Inferior parietal cortex (tissue), 1 donor: ENCODE measurements around the gene FRMD3.
"Not testable (repeated sequence)": the region's sequence is repeated elsewhere in the genome, so short reads cannot be mapped to it uniquely, and the experiment has no call there.

Source experiments
- DNase-seq: peaks from one replicate; pipeline ENCODE4 v3.0.0-alpha.2; 2016; ENCODE audit errors: extremely low spot score

FRMD3 gene

GRCh38 chr9:83523684-83524083 lies 14.5 kb downstream of the FRMD3 start:
- no peak for DNase-seq

- no peak for DNase-seq
These were observed 16.8 kb downstream of the FRMD3 start for GRCh38 chr9:83521411-83521810.

DNA sequence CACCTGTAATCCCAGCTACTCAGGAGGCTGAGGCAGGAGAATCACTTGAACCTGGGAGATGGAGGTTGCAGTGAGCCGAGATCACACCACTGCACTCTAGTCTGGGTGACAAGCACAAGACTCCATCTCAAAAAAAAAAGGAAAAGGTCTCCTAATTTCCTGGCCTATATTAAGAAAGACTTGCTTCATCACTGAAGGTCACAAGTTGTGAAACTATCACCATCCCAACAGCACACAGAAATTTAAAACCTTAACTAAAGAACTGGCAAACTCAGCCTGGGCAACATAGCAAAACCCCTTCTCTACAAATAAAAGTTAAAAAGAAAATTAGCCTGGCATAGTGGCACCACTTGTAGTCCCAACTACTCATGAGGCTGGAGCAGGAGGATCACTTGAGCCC lies 17.2 kb downstream of the FRMD3 start:
- DNase-seq, result no peak

DNA sequence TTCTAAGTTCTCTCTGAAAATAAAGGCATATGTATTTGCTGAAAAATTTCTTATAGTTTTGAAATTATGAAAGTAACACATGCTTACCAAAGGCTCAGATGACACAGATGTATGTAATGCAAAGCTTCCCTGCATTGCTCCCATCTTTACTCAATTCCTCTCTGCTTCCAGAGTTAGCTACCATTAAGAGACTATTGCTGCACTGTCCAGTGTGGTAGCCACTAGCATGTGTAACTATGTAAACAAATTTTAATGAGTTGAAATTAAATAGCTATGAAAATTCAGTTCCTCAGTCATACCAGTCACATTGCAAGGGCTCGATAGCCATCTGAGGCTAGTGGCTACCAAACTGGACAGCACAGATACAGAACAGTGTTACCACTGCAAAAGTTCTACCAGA lies 17.9 kb downstream of the FRMD3 start:
- no peak for DNase-seq

DNA sequence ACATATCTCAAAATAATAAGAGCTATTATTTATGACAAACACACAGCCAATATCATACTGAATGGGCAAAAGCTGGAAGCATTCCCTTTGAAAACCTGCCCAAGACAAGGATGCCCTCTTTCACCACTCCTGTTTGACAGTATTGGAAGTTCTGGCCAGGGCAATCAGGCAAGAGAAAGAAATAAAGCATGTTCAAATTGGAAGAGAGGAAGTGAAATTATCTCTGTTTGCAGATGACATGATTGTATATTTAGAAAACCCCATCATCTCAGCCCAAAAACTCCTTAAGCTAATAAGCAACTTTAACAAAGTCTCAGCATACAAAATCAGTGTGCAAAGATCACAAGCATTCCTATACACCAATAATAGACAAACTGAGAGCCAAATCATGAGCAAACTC lies 20.2 kb downstream of the FRMD3 start:
- DNase-seq, result not testable (repeated sequence)

DNA sequence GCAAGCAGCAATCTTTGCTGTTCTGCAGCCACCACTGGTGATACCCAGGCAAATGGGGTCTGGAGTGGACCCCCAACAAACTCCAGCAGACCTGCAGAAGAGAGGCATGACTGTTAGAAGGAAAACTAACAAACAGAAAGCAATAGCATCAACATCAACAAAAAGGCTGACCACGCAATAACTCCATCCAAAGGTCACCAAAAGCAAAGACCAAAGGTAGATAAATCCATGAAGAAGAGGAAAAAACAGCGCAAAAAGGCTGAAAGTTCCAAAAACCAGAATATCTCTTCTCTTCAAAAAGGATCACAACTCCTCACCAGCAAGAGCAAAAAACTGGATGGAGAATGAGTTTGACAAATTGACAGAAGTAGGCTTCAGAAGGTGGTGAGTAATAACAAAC lies 23.4 kb downstream of the FRMD3 start:
- DNase-seq, result no peak

DNA sequence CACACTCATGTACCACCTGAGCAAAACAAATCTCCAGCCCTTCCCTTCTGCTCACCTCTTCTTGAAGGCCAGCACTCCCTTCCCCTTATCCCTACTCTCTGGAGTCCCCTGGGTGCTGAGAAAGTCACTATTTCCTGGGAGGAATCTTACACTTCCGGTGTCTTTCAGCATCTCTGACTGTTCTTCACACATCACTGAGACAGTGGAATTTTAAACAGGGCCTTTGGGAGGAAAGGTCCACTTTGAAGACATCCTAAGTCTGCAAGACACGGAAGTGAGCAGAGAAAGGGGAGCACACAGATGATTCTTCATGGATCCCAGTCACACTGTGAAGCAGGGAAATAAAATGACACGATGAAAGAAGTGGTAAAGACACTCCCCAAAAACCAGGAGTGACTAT lies 25.6 kb downstream of the FRMD3 start:
- no peak for DNase-seq

DNA sequence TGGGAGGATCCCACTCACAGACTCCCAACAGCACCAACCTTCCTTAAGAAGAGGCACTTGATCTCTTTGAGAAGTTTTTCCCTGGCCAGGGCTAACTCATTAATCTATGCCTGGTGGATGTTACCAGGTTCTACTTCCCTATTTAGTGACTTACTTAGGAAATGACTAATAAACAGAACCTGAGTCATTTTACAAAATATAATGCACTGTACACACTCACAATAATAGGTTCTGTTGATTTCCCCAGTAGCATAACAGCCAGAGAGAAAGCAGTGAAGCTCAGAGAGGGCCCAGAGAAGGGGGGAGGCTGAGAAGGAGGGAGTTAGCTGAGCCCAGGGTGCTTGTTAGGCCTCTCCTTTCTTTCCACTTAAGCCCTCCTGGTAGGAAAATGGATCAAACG lies 27.1 kb downstream of the FRMD3 start:
- no peak for DNase-seq

DNA sequence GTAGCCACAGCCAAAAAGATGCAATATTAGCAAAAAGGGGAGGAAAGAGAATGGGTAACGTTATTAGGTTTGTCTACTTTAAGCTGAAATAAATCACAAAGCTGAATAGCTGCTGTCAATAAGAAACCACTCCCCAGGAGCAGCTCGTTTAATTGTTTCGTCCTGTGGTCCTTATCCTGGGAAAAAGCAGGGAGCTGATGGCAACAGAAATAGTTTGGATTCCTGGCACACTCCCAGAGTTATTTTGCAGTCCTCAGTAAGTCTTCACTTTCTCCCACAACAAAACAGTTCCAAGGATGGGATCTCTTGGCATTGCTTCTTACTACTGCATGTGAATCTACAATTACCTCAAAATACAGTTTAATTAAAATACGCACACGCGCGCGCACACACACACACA lies 28.8 kb downstream of the FRMD3 start:
- no peak for DNase-seq

- no peak for DNase-seq
These were observed 30.1 kb downstream of the FRMD3 start for GRCh38 chr9:83508067-83508466.

DNA sequence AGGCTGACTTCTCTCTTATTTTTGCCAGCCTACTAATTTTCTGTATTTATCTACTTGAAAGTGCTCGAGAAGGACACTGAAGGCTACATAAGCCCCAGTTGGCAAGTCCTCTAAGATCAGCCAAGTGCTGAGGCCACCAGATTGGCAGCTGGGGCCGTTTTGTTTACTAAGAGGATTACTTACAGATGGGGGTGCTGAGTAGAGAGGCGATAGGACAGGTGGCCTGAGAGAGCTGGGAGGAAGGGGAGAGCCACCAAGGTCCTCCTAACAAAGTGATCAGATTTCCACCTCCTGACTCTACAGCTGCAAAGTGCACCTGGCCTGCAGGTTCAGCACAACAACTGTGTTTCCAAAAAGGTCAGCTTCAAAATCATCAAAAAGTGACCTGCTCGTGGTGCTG lies 32.9 kb downstream of the FRMD3 start:
- DNase-seq, result no peak

- no peak for DNase-seq
These were observed 34.3 kb downstream of the FRMD3 start for GRCh38 chr9:83503866-83504265.

- DNase-seq, result no peak
These were observed 36.6 kb downstream of the FRMD3 start for GRCh38 chr9:83501565-83501964.

DNA sequence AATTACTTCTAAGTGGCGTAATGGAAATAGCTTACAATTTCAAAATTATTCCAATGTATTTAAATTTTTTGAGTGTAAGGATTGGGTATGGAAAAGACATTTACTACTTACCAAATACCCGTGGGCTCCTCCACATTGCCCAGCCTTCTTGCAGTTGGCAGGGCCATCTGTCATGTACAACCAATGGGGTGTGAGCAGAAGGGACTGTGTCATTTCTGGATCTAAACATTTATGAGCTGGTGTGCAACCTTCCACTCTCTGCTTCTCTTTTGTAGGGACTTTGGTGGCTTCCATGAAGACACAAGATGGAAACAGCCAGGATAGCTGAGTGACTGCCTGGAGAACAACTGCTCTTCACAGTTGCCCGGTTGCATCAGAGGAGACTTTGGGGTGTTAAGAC lies 40.8 kb downstream of the FRMD3 start:
- no peak for DNase-seq

GRCh38 chr9:83491995-83492394 lies 46.2 kb downstream of the FRMD3 start:
- no peak for DNase-seq

- no peak for DNase-seq
These were observed 46.8 kb downstream of the FRMD3 start for GRCh38 chr9:83491413-83491812.

GRCh38 chr9:83489961-83490360 lies 48.2 kb downstream of the FRMD3 start:
- no peak for DNase-seq

- no peak for DNase-seq
These were observed 53.2 kb downstream of the FRMD3 start for GRCh38 chr9:83484990-83485389.

GRCh38 chr9:83483223-83483622 lies 55.0 kb downstream of the FRMD3 start:
- no peak for DNase-seq

DNA sequence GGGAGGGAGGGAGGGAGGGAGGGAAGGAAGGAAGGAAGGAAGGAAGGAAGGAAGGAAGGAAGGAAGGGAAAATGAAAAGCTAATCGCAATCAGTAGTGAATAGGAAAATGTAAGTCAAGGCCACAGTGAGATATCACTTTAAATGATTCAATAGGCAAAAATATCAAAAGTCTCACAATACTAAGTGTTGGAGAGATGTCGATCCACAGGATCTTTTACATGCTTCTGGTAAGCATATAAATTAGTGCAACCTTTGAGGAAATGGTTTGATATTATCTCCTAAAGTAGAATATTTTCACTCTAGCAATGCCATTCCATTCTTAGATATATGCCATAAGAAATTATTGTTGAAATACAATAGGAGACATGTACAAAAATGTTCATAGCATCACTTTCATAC lies 58.4 kb downstream of the FRMD3 start:
- no peak for DNase-seq

- no peak for DNase-seq
These were observed 60.6 kb downstream of the FRMD3 start for GRCh38 chr9:83477571-83477970.

GRCh38 chr9:83477120-83477519 lies 61.1 kb downstream of the FRMD3 start:
- DNase-seq, result no peak

DNA sequence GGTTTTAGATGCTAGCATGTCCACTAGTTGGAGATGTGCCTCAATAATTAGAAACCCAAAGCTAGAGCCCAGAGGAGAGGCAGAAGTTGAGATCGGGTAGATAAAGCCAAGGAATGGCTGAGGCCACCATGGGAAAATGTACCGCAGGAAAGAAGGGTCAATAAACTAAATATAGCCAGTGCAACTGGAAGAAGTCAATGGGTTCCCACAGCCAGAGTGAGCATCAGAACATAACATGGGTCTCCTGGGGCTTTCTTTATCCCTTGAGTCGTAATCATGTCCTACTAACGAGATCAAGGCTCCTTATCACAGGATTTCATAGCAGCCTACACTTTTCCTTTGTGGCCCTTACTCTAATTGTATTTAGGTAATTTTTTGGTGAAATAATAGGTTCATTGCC lies 61.7 kb downstream of the FRMD3 start:
- no peak for DNase-seq

DNA sequence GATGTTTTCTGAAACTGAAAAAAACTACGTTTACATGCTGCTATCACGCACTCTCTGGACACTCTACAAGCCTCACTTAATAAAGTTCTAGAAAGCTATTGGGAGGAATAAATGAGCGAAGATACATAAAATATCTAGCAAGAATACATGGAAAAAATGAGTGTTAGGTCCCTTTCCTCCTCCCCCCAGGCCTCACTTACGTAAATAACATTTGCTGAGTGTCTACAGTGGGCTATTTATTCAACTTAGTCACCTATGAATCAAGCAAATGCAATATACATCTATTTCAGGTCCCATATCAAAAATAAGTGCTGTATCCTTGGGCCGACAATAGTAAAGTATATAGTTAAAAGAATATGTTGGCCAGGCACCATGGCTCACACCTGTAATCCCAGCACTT lies 62.5 kb downstream of the FRMD3 start:
- DNase-seq, result no peak

GRCh38 chr9:83474631-83475030 lies 63.6 kb downstream of the FRMD3 start:
- no peak for DNase-seq
